GM12875 (cell line): ENCODE measurements around the gene CABYR.

Source experiments
- H3K4me3 ChIP-seq: one replicate; pipeline ENCODE4 v1.5.1; 2011; ENCODE audit warnings: low read depth, low read length, control low read depth
- TF ChIP-seq, protein P1 (sequence below): IDR thresholded peaks from 2 replicates; pipeline ENCODE4 v1.5.1; 2011; ENCODE audit warnings: low read depth, mild to moderate bottlenecking, control low read depth, inconsistent platforms, low read length, moderate library complexity, borderline replicate concordance; ENCODE audit not compliant: insufficient read depth

The CABYR gene

GRCh38 chr18:24114924-24115549 is 23.8 kb upstream of the CABYR start:
- TF ChIP-seq, protein P1, sequence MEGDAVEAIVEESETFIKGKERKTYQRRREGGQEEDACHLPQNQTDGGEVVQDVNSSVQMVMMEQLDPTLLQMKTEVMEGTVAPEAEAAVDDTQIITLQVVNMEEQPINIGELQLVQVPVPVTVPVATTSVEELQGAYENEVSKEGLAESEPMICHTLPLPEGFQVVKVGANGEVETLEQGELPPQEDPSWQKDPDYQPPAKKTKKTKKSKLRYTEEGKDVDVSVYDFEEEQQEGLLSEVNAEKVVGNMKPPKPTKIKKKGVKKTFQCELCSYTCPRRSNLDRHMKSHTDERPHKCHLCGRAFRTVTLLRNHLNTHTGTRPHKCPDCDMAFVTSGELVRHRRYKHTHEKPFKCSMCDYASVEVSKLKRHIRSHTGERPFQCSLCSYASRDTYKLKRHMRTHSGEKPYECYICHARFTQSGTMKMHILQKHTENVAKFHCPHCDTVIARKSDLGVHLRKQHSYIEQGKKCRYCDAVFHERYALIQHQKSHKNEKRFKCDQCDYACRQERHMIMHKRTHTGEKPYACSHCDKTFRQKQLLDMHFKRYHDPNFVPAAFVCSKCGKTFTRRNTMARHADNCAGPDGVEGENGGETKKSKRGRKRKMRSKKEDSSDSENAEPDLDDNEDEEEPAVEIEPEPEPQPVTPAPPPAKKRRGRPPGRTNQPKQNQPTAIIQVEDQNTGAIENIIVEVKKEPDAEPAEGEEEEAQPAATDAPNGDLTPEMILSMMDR: no peak
- H3K4me3 ChIP-seq: no peak overlapping the region

GRCh38 chr18:24115628-24116027 is 23.2 kb upstream of the CABYR start:
- H3K4me3 ChIP-seq: no peak overlapping the region
- TF ChIP-seq, protein P1: no peak

DNA sequence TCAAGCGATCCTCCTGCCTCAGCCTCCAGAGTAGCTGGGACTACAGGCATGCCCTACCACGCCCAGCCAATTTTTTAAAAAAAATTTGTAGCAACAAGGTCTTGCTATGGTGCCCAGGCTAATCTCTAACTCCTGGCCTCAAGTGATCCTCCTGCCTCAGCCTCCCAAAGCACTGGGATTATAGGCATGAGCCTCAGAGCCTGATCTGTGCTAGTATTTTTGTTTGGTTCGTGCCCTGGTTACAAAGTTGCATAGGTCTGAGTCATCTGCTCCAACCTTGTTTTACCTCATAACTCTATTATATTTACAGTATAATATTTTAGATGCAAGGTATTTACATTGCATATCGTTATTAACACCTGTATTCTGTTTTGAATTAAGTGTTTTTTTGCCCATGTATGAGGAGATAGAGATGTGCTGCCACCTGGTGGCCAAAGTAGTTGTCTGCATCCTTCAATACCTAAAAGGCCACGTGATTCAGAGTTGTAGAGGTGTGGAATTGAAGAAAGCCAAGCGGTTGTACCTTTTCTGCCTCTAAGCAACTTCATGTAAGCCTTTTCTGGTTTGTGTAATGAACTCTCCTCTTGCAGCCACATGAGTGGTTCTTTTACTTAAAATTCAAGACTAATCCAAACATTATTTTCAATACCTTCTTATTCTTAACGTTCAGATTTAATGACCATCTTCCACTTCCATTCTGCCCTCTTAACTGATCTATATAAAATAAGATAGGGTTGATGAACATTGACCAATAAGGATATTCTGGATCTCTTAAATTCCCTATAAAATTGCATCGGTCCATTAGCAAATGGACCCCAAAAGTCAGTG is 19.9 kb upstream of the CABYR start:
- TF ChIP-seq, protein P1: peak; percentile 61
- H3K4me3 ChIP-seq: no peak overlapping the region

GRCh38 chr18:24120676-24121075 is 18.2 kb upstream of the CABYR start:
- TF ChIP-seq, protein P1: no peak
- no peak overlapping the region for H3K4me3 ChIP-seq

DNA sequence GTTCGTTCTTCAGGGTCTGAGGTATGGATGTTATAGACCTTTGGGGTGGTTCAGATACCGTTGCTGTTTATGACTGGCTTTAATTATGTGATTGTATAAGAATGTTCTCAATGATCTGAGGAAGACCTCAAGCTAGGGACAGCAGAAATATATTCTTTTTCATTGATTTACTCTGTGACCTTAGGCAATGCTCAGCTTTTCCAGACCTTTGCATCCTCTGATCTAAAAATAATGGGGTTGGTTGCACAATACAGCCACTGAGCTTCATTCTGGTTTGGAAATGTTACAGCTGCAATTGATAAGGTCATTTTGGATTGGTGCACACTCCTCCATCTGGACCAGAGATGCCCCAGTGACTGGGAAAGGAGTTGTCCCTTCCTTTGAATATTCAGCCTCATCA is 17.2 kb upstream of the CABYR start:
- TF ChIP-seq, protein P1: no peak

GRCh38 chr18:24126155-24126961 is 12.5 kb upstream of the CABYR start:
- H3K4me3 ChIP-seq: no peak overlapping the region
- TF ChIP-seq, protein P1: no peak

More for the DNA sequence above, 17.2 kb upstream of the CABYR start:
- no peak overlapping the region for H3K4me3 ChIP-seq
